Measurements from ENCODE around the gene NFATC2.

The NFATC2 gene

GRCh38 chr20:51542571-51543421 lies at the start of gene NFATC2:
Gene NFATC2 (minus strand): TSS chr20:51542719. CDS start chr20:51542499, 220 bp downstream.
- Histone ChIP-seq H3K27me3 (ENCODE audit: control insufficient read depth in 1 of 2, insufficient read depth in 2 of 2, low read length in 2 of 2) (no peaks in the 10 kb centered on the region), H3K4me3 (ENCODE audit: low read length in 2 of 2) (peak within 1 kb of the TSS; percentile 62 to 71), H3K36me3 (ENCODE audit: control insufficient read depth in 2 of 2, insufficient read depth in 2 of 2, low read length in 2 of 2) (no peaks in the 10 kb centered on the region), H3K9me3 (ENCODE audit: control insufficient read depth in 2 of 2, low read length in 2 of 2) (no peaks in the 10 kb centered on the region), H3K27ac (ENCODE audit: low read length) (peak within 1 kb of the TSS; percentile 84), H3K9ac (ENCODE audit: low read length in 2 of 2) (peak within 1 kb of the TSS; percentile 49 to 55), H3K4me1 (ENCODE audit: control insufficient read depth, insufficient read depth, low read length) (peaks cover 24% of the 10 kb centered on the region)

GRCh38 chr20:51591871-51592270 lies 49.4 kb upstream of the NFATC2 start:
- no peaks in the 10 kb centered on the region for H3K9me3 ChIP-seq (ENCODE audit: control insufficient read depth in 2 of 2, low read length in 2 of 2)
- no peak overlapping the region for H3K4me3 ChIP-seq (ENCODE audit: low read length in 2 of 2)
- H3K36me3 ChIP-seq (ENCODE audit: control insufficient read depth in 2 of 2, insufficient read depth in 2 of 2, low read length in 2 of 2): no peaks in the 10 kb centered on the region
- no peak overlapping the region for H3K27ac ChIP-seq (ENCODE audit: low read length)
- H3K4me1 ChIP-seq (ENCODE audit: control insufficient read depth, insufficient read depth, low read length): peaks cover 8% of the 10 kb centered on the region
- H3K27me3 ChIP-seq (ENCODE audit: control insufficient read depth in 1 of 2, insufficient read depth in 2 of 2, low read length in 2 of 2): no peaks in the 10 kb centered on the region
- H3K9ac ChIP-seq (ENCODE audit: low read length in 2 of 2): no peak overlapping the region

- Histone ChIP-seq H3K9ac (ENCODE audit: low read length in 2 of 2) (no peak overlapping the region), H3K4me1 (ENCODE audit: control insufficient read depth, insufficient read depth, low read length) (no peaks in the 10 kb centered on the region), H3K36me3 (ENCODE audit: control insufficient read depth in 2 of 2, insufficient read depth in 2 of 2, low read length in 2 of 2) (no peaks in the 10 kb centered on the region), H3K27me3 (ENCODE audit: control insufficient read depth in 1 of 2, insufficient read depth in 2 of 2, low read length in 2 of 2) (no peaks in the 10 kb centered on the region), H3K27ac (ENCODE audit: low read length) (no peak overlapping the region), H3K9me3 (ENCODE audit: control insufficient read depth in 2 of 2, low read length in 2 of 2) (no peaks in the 10 kb centered on the region), H3K4me3 (ENCODE audit: low read length in 2 of 2) (no peak overlapping the region)
These were observed 46.2 kb upstream of the NFATC2 start for GRCh38 chr20:51588762-51589161.

GRCh38 chr20:51587145-51587544 lies 44.6 kb upstream of the NFATC2 start:
- Histone ChIP-seq H3K4me1 (ENCODE audit: control insufficient read depth, insufficient read depth, low read length) (no peaks in the 10 kb centered on the region), H3K4me3 (ENCODE audit: low read length in 2 of 2) (no peak overlapping the region), H3K27me3 (ENCODE audit: control insufficient read depth in 1 of 2, insufficient read depth in 2 of 2, low read length in 2 of 2) (no peaks in the 10 kb centered on the region), H3K9ac (ENCODE audit: low read length in 2 of 2) (no peak overlapping the region), H3K9me3 (ENCODE audit: control insufficient read depth in 2 of 2, low read length in 2 of 2) (no peaks in the 10 kb centered on the region), H3K27ac (ENCODE audit: low read length) (no peak overlapping the region), H3K36me3 (ENCODE audit: control insufficient read depth in 2 of 2, insufficient read depth in 2 of 2, low read length in 2 of 2) (no peaks in the 10 kb centered on the region)

- Histone ChIP-seq H3K9me3 (ENCODE audit: control insufficient read depth in 2 of 2, low read length in 2 of 2) (no peaks in the 10 kb centered on the region), H3K4me1 (ENCODE audit: control insufficient read depth, insufficient read depth, low read length) (no peaks in the 10 kb centered on the region), H3K4me3 (ENCODE audit: low read length in 2 of 2) (no peak overlapping the region), H3K27me3 (ENCODE audit: control insufficient read depth in 1 of 2, insufficient read depth in 2 of 2, low read length in 2 of 2) (no peaks in the 10 kb centered on the region), H3K9ac (ENCODE audit: low read length in 2 of 2) (no peak overlapping the region), H3K27ac (ENCODE audit: low read length) (no peak overlapping the region), H3K36me3 (ENCODE audit: control insufficient read depth in 2 of 2, insufficient read depth in 2 of 2, low read length in 2 of 2) (no peaks in the 10 kb centered on the region)
These were observed 43.5 kb upstream of the NFATC2 start for GRCh38 chr20:51586005-51586440.

GRCh38 chr20:51585148-51585547 lies 42.6 kb upstream of the NFATC2 start:
- no peak overlapping the region for H3K9ac ChIP-seq (ENCODE audit: low read length in 2 of 2)

GRCh38 chr20:51584737-51585136 lies 42.2 kb upstream of the NFATC2 start:
- Histone ChIP-seq H3K9ac (ENCODE audit: low read length in 2 of 2) (no peak overlapping the region), H3K9me3 (ENCODE audit: control insufficient read depth in 2 of 2, low read length in 2 of 2) (no peaks in the 10 kb centered on the region), H3K27me3 (ENCODE audit: control insufficient read depth in 1 of 2, insufficient read depth in 2 of 2, low read length in 2 of 2) (no peaks in the 10 kb centered on the region), H3K4me3 (ENCODE audit: low read length in 2 of 2) (no peak overlapping the region), H3K4me1 (ENCODE audit: control insufficient read depth, insufficient read depth, low read length) (no peaks in the 10 kb centered on the region), H3K27ac (ENCODE audit: low read length) (no peak overlapping the region), H3K36me3 (ENCODE audit: control insufficient read depth in 2 of 2, insufficient read depth in 2 of 2, low read length in 2 of 2) (no peaks in the 10 kb centered on the region)

More at GRCh38 chr20:51585148-51585547, 42.6 kb upstream of the NFATC2 start:
- H3K4me3 ChIP-seq (ENCODE audit: low read length in 2 of 2): no peak overlapping the region
- H3K36me3 ChIP-seq (ENCODE audit: control insufficient read depth in 2 of 2, insufficient read depth in 2 of 2, low read length in 2 of 2): no peaks in the 10 kb centered on the region
- no peak overlapping the region for H3K27ac ChIP-seq (ENCODE audit: low read length)
- no peaks in the 10 kb centered on the region for H3K9me3 ChIP-seq (ENCODE audit: control insufficient read depth in 2 of 2, low read length in 2 of 2)
- no peaks in the 10 kb centered on the region for H3K27me3 ChIP-seq (ENCODE audit: control insufficient read depth in 1 of 2, insufficient read depth in 2 of 2, low read length in 2 of 2)
- H3K4me1 ChIP-seq (ENCODE audit: control insufficient read depth, insufficient read depth, low read length): no peaks in the 10 kb centered on the region

GRCh38 chr20:51584116-51584515 lies 41.6 kb upstream of the NFATC2 start:
- no peaks in the 10 kb centered on the region for H3K9me3 ChIP-seq (ENCODE audit: control insufficient read depth in 2 of 2, low read length in 2 of 2)
- H3K9ac ChIP-seq (ENCODE audit: low read length in 2 of 2): no peak overlapping the region
- H3K27me3 ChIP-seq (ENCODE audit: control insufficient read depth in 1 of 2, insufficient read depth in 2 of 2, low read length in 2 of 2): no peaks in the 10 kb centered on the region
- no peaks in the 10 kb centered on the region for H3K4me1 ChIP-seq (ENCODE audit: control insufficient read depth, insufficient read depth, low read length)
- H3K36me3 ChIP-seq (ENCODE audit: control insufficient read depth in 2 of 2, insufficient read depth in 2 of 2, low read length in 2 of 2): no peaks in the 10 kb centered on the region
- no peak overlapping the region for H3K4me3 ChIP-seq (ENCODE audit: low read length in 2 of 2)
- H3K27ac ChIP-seq (ENCODE audit: low read length): no peak overlapping the region

- Histone ChIP-seq H3K9me3 (ENCODE audit: control insufficient read depth in 2 of 2, low read length in 2 of 2) (no peaks in the 10 kb centered on the region), H3K4me1 (ENCODE audit: control insufficient read depth, insufficient read depth, low read length) (no peaks in the 10 kb centered on the region), H3K9ac (ENCODE audit: low read length in 2 of 2) (no peak overlapping the region), H3K4me3 (ENCODE audit: low read length in 2 of 2) (no peak overlapping the region), H3K27me3 (ENCODE audit: control insufficient read depth in 1 of 2, insufficient read depth in 2 of 2, low read length in 2 of 2) (no peaks in the 10 kb centered on the region), H3K27ac (ENCODE audit: low read length) (no peak overlapping the region), H3K36me3 (ENCODE audit: control insufficient read depth in 2 of 2, insufficient read depth in 2 of 2, low read length in 2 of 2) (no peaks in the 10 kb centered on the region)
These were observed 41.0 kb upstream of the NFATC2 start for GRCh38 chr20:51583499-51583898.

- no peaks in the 10 kb centered on the region for H3K9me3 ChIP-seq (ENCODE audit: control insufficient read depth in 2 of 2, low read length in 2 of 2)
- no peaks in the 10 kb centered on the region for H3K27me3 ChIP-seq (ENCODE audit: control insufficient read depth in 1 of 2, insufficient read depth in 2 of 2, low read length in 2 of 2)
- H3K27ac ChIP-seq (ENCODE audit: low read length): no peak overlapping the region
- no peaks in the 10 kb centered on the region for H3K36me3 ChIP-seq (ENCODE audit: control insufficient read depth in 2 of 2, insufficient read depth in 2 of 2, low read length in 2 of 2)
- no peak overlapping the region for H3K4me3 ChIP-seq (ENCODE audit: low read length in 2 of 2)
- no peak overlapping the region for H3K9ac ChIP-seq (ENCODE audit: low read length in 2 of 2)
- H3K4me1 ChIP-seq (ENCODE audit: control insufficient read depth, insufficient read depth, low read length): no peaks in the 10 kb centered on the region
These were observed 40.6 kb upstream of the NFATC2 start for GRCh38 chr20:51583073-51583472.

- no peak overlapping the region for H3K4me3 ChIP-seq (ENCODE audit: low read length in 2 of 2)
- H3K9ac ChIP-seq (ENCODE audit: low read length in 2 of 2): no peak overlapping the region
- H3K27ac ChIP-seq (ENCODE audit: low read length): no peak overlapping the region
- no peaks in the 10 kb centered on the region for H3K27me3 ChIP-seq (ENCODE audit: control insufficient read depth in 1 of 2, insufficient read depth in 2 of 2, low read length in 2 of 2)
- no peaks in the 10 kb centered on the region for H3K36me3 ChIP-seq (ENCODE audit: control insufficient read depth in 2 of 2, insufficient read depth in 2 of 2, low read length in 2 of 2)
- H3K4me1 ChIP-seq (ENCODE audit: control insufficient read depth, insufficient read depth, low read length): no peaks in the 10 kb centered on the region
- H3K9me3 ChIP-seq (ENCODE audit: control insufficient read depth in 2 of 2, low read length in 2 of 2): no peaks in the 10 kb centered on the region
These were observed 39.1 kb upstream of the NFATC2 start for GRCh38 chr20:51581571-51581970.

Measured in stomach smooth muscle (tissue), 2 donors.